ENCODE results near the gene IFI44. TPM values are rescaled to one million over a fixed set of nuclear protein-coding genes. Genes with fewer than 3 reads are reported as not detected.

The IFI44 gene
- total RNA-seq, 1 donor: 35.8 TPM

DNA sequence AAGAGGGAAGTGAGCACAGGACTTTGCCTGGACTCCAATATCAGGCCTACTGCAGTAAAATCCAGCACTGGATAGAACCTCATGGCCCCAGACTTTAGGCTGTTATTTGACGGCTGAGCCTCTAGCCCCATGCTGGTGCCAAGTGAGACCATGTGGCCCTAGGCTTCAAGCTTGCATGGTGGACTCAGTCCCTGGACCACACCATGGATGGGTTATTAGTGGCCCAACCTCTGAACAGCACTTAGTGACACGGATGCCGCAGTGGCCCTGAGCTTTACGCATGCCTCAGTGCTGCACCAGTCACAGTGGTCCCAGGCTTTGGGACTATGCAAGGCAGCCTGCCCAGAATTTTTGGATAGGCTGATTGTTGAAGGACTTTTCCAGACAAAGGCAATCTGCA is 16.4 kb upstream of the IFI44 start:
- Histone ChIP-seq H3K27ac (ENCODE audit: low read depth, low read length) (no peak overlapping the region), H3K4me1 (ENCODE audit: insufficient read depth, low read length) (no peaks in the 10 kb centered on the region), H3K27me3 (ENCODE audit: insufficient read depth, low read length) (no peaks in the 10 kb centered on the region), H3K79me2 (ENCODE audit: insufficient read depth, low read length) (no peaks in the 10 kb centered on the region), H3K4me2 (ENCODE audit: insufficient read depth, low read length) (no peak overlapping the region), H2AFZ (ENCODE audit: low read length) (no peak overlapping the region), H3K36me3 (ENCODE audit: insufficient read depth, low read length) (no peaks in the 10 kb centered on the region), H3K9me3 (ENCODE audit: low read depth, low read length) (no peaks in the 10 kb centered on the region), H4K20me1 (ENCODE audit: insufficient read depth, low read length) (no peaks in the 10 kb centered on the region), H3K4me3 (ENCODE audit: insufficient read depth, low read length) (no peak overlapping the region)
- DNase-seq (ENCODE audit: insufficient read length, low spot score, missing footprints): no peak
- TF ChIP-seq, protein P1, sequence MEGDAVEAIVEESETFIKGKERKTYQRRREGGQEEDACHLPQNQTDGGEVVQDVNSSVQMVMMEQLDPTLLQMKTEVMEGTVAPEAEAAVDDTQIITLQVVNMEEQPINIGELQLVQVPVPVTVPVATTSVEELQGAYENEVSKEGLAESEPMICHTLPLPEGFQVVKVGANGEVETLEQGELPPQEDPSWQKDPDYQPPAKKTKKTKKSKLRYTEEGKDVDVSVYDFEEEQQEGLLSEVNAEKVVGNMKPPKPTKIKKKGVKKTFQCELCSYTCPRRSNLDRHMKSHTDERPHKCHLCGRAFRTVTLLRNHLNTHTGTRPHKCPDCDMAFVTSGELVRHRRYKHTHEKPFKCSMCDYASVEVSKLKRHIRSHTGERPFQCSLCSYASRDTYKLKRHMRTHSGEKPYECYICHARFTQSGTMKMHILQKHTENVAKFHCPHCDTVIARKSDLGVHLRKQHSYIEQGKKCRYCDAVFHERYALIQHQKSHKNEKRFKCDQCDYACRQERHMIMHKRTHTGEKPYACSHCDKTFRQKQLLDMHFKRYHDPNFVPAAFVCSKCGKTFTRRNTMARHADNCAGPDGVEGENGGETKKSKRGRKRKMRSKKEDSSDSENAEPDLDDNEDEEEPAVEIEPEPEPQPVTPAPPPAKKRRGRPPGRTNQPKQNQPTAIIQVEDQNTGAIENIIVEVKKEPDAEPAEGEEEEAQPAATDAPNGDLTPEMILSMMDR (IDR thresholded peaks at IDR 0.05; ENCODE audit: extremely low read depth, low read depth, low read length): no peak

DNA sequence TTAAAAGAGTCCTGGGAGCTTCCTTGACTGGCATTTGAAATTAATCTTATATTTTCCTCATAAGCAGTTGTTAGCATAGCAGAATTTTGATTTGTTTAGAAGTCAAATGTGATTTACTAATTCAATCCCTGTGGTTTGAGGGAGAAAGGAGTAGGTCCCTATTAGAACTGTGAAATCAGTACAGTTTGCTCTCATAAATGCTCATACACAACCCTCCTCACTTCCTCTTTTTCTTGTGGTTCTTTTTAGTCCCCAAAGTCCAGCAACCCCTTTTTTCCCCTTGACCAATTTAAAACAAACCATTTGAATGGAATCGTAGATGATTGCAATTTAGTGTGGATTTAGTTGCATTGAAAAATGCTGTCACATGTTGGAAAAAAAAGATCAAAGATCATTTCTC is 9.2 kb upstream of the IFI44 start:
- no peaks in the 10 kb centered on the region for H4K20me1 ChIP-seq (ENCODE audit: insufficient read depth, low read length)
- no peak for DNase-seq (ENCODE audit: insufficient read length, low spot score, missing footprints)
- TF ChIP-seq, protein P1 (IDR thresholded peaks at IDR 0.05; ENCODE audit: extremely low read depth, low read depth, low read length): no peak
- no peak overlapping the region for H3K27ac ChIP-seq (ENCODE audit: low read depth, low read length)
- no peaks in the 10 kb centered on the region for H3K79me2 ChIP-seq (ENCODE audit: insufficient read depth, low read length)
- no peak overlapping the region for H3K4me3 ChIP-seq (ENCODE audit: insufficient read depth, low read length)
- no peak overlapping the region for H2AFZ ChIP-seq (ENCODE audit: low read length)
- no peaks in the 10 kb centered on the region for H3K9me3 ChIP-seq (ENCODE audit: low read depth, low read length)
- H3K4me1 ChIP-seq (ENCODE audit: insufficient read depth, low read length): no peaks in the 10 kb centered on the region
- H3K4me2 ChIP-seq (ENCODE audit: insufficient read depth, low read length): no peak overlapping the region
- no peaks in the 10 kb centered on the region for H3K36me3 ChIP-seq (ENCODE audit: insufficient read depth, low read length)
- no peaks in the 10 kb centered on the region for H3K27me3 ChIP-seq (ENCODE audit: insufficient read depth, low read length)

DNA sequence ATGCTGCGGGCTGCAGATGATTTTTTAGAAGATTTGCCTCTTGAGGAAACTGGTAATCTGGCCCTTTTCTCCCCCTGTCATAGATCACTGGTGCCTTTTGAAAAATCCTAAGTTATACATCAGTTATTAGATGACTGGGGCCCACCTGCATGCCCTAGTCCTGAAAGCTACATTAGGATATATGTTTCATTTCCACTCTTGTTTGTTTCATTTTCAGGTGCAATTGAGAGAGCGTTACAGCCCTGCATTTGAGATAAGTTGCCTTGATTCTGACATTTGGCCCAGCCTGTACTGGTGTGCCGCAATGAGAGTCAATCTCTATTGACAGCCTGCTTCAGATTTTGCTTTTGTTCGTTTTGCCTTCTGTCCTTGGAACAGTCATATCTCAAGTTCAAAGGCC is 8.1 kb upstream of the IFI44 start:
- TF ChIP-seq, protein P1 (IDR thresholded peaks at IDR 0.05; ENCODE audit: extremely low read depth, low read depth, low read length): no peak
- H3K4me1 ChIP-seq (ENCODE audit: insufficient read depth, low read length): no peaks in the 10 kb centered on the region
- no peak for DNase-seq (ENCODE audit: insufficient read length, low spot score, missing footprints)
- H3K9me3 ChIP-seq (ENCODE audit: low read depth, low read length): no peaks in the 10 kb centered on the region
- H4K20me1 ChIP-seq (ENCODE audit: insufficient read depth, low read length): no peaks in the 10 kb centered on the region
- no peaks in the 10 kb centered on the region for H3K36me3 ChIP-seq (ENCODE audit: insufficient read depth, low read length)
- H3K4me3 ChIP-seq (ENCODE audit: insufficient read depth, low read length): no peak overlapping the region
- H3K4me2 ChIP-seq (ENCODE audit: insufficient read depth, low read length): no peak overlapping the region
- H3K79me2 ChIP-seq (ENCODE audit: insufficient read depth, low read length): no peaks in the 10 kb centered on the region
- no peaks in the 10 kb centered on the region for H3K27me3 ChIP-seq (ENCODE audit: insufficient read depth, low read length)
- H3K27ac ChIP-seq (ENCODE audit: low read depth, low read length): no peak overlapping the region
- H2AFZ ChIP-seq (ENCODE audit: low read length): no peak overlapping the region

DNA sequence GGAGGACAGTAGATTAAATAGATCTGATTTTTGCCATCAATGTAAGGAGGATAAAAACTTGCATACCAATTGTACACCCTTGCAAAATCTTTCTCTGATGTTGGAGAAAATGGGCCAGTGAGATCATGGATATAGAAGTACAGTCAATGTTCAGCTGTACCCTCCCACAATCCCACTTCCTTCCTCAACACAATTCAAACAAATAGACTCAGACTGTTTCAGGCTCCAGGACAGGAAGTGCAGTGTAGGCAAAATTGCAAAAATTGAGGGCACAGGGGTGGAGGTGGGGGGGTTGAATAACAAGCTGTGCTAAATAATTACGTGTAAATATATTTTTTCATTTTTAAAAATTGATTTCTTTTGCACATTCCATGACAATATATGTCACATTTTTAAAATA is 3.9 kb upstream of the IFI44 start:
- TF ChIP-seq, protein P1 (IDR thresholded peaks at IDR 0.05; ENCODE audit: extremely low read depth, low read depth, low read length): no peak
- Histone ChIP-seq H3K79me2 (ENCODE audit: insufficient read depth, low read length) (peaks cover under 1% of the 10 kb centered on the region), H3K4me3 (ENCODE audit: insufficient read depth, low read length) (no peak overlapping the region), H4K20me1 (ENCODE audit: insufficient read depth, low read length) (no peaks in the 10 kb centered on the region), H3K27ac (ENCODE audit: low read depth, low read length) (no peak overlapping the region), H2AFZ (ENCODE audit: low read length) (no peak overlapping the region), H3K27me3 (ENCODE audit: insufficient read depth, low read length) (no peaks in the 10 kb centered on the region), H3K4me2 (ENCODE audit: insufficient read depth, low read length) (no peak overlapping the region), H3K9me3 (ENCODE audit: low read depth, low read length) (no peaks in the 10 kb centered on the region), H3K4me1 (ENCODE audit: insufficient read depth, low read length) (peaks cover 2% of the 10 kb centered on the region), H3K36me3 (ENCODE audit: insufficient read depth, low read length) (no peaks in the 10 kb centered on the region)
- DNase-seq (ENCODE audit: insufficient read length, low spot score, missing footprints): no peak
